Prostate gland (tissue), 2 donors: ENCODE results near the gene ARRB1. TPM values are rescaled to one million over a fixed set of nuclear protein-coding genes. Genes with fewer than 3 reads are reported as not detected.

Experiments used
- DNase-seq: peaks from one replicate; pipeline ENCODE4 v3.0.0-alpha.2; 2019; ENCODE audit warnings: low spot score
- H3K27ac ChIP-seq, 2 donors: fragments of 200-600 bp; sonication (generic); 2 replicates each; pipeline ENCODE4 v1.5.1; 2017 to 2019
- H3K27me3 ChIP-seq: fragments of 200-600 bp; sonication (generic); replicated peaks from 2 replicates; pipeline ENCODE4 v1.5.1; 2019; ENCODE audit not compliant: insufficient read depth
- H3K36me3 ChIP-seq, 2 donors: fragments of 200-600 bp; sonication (generic); 1 replicate in 1 of 2; 2 replicates in 1 of 2; pipeline versions ENCODE4 v1.5.1 to v1.8.1; 2017 to 2019
- H3K4me1 ChIP-seq: fragments of 200-600 bp; sonication (generic); replicated peaks from 2 replicates; pipeline ENCODE4 v1.5.1; 2019
- H3K4me3 ChIP-seq, 2 donors: fragments of 200-600 bp; sonication (generic); 2 replicates each; pipeline ENCODE4 v1.5.1; 2017 to 2019
- H3K9me3 ChIP-seq: fragments of 200-600 bp; sonication (generic); 2 replicates; pipeline ENCODE4 v1.5.1; 2017
- POLR2A ChIP-seq: fragments of 450-650 bp; IDR thresholded peaks from one replicate; pipeline ENCODE4 v1.6.1; 2016; ENCODE audit warnings: antibody characterized with exemption, mild to moderate bottlenecking
- POLR2AphosphoS5 ChIP-seq: sonication (generic); formaldehyde crosslinking; IDR thresholded peaks from one replicate; pipeline ENCODE4 v1.6.1; 2017; ENCODE audit warnings: antibody characterized with exemption
- WGBS: methylation state at CpG from one replicate; pipeline ENCODE4 v1.1.5; 2018; 5-methylcytosine and 5-hydroxymethylcytosine counted together
- intact Hi-C: fragments of 100-400 bp; cut with DNase I; formaldehyde crosslinking; loops from one replicate; pipeline ENCODE4 v1.14.2; 2022
- total RNA-seq, 2 donors: library from RNA; depleted of rRNA; stranded (reverse); fragments of >200 nt; gene quantifications; one replicate each; pipeline ENCODE4 v1.1.0, GENCODE V29; 2016
- TF ChIP-seq, protein P1 (sequence below), 4 experiments: fragments of 200-600 bp in 2 of 4; fragments of 450-650 bp in 2 of 4; sonication (generic) in 2 of 4; IDR thresholded peaks; 1 replicate in 3 of 4; 2 replicates in 1 of 4; pipeline ENCODE4 v1.5.1; 2016 to 2019; ENCODE audit warnings: antibody characterized with exemption in 4 of 4, mild to moderate bottlenecking in 2 of 4, moderate library complexity in 2 of 4

Gene ARRB1
- total RNA-seq, 2 donors from 2014 or later: 31.9 to 64.7 TPM

DNA sequence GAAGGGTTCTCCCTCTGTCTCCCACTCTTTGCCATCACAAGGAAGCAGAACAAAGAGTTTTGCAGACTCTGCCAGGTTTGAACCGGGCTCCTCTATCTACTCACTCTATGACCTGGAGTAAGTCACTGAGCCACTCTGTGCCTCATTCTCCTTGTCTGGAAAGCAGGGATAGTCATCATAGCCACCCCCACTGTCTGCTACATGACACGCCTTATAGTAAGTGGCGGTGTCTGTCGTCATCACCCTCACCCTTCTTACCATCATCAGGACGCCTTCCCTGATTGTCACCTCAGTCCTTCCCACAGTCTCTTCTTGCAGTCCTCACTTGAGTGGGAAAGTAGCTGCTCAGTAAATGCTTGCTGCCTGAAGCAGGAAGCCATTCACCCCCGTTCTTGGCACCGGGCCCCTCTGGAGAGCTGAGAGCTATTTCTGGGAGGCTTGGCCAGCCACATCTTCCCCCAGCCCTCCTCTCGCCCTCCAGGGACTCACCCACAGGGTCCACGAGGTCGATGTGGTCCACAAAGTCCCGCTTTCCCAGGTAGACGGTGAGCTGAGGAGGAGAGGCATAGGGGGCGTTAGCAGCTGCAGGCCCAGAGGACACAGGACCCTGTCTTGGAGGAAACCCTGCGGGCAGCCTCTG is 64.5 kb downstream of the ARRB1 start:
- Histone ChIP-seq H3K9me3 (no peaks in the 10 kb centered on the region), H3K36me3 (no peaks in the 10 kb centered on the region), H3K4me3 (no peak overlapping the region), H3K4me1 (peaks cover 6% of the 10 kb centered on the region), H3K27ac (no peak overlapping the region), H3K27me3 (no peaks in the 10 kb centered on the region)
- no peak for TF ChIP-seq POLR2A
- no peak for TF ChIP-seq POLR2AphosphoS5
- TF ChIP-seq, protein P1, sequence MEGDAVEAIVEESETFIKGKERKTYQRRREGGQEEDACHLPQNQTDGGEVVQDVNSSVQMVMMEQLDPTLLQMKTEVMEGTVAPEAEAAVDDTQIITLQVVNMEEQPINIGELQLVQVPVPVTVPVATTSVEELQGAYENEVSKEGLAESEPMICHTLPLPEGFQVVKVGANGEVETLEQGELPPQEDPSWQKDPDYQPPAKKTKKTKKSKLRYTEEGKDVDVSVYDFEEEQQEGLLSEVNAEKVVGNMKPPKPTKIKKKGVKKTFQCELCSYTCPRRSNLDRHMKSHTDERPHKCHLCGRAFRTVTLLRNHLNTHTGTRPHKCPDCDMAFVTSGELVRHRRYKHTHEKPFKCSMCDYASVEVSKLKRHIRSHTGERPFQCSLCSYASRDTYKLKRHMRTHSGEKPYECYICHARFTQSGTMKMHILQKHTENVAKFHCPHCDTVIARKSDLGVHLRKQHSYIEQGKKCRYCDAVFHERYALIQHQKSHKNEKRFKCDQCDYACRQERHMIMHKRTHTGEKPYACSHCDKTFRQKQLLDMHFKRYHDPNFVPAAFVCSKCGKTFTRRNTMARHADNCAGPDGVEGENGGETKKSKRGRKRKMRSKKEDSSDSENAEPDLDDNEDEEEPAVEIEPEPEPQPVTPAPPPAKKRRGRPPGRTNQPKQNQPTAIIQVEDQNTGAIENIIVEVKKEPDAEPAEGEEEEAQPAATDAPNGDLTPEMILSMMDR (IDR thresholded peaks at IDR 0.05): no peak
- WGBS: 82% methylated on average over 14 of the region's 14 CpGs
- intact Hi-C loops: no loop called here
- no peak for DNase-seq

DNA sequence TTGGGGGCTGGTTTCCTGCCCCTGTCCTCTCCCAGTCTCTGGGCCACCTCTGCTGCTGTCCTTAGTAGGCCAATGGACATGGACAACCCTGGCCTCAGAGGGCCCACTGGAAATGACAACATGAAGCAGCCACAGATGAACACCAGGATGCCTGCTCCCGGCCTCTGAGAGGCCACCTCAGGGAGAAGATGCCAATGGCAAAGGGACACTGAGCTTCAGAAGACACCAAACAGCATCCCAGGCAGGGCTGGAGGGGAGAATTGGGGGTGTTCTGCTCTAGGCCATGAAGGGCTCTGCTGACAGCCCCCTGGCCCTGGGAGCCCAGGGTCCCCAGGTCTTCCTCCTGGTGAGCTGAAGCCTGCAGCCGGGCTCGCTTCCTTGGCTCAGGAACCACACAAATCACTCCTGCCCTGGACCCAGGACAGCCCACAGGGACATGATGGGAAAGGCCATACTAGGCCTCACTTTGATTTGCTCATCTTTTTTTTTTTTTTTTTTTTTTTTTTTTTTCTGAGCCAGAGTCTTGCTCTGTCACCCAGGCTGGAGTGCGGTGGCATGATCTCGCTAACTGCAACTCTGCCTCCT is 65.6 kb downstream of the ARRB1 start:
- H3K27me3 ChIP-seq: no peaks in the 10 kb centered on the region
- intact Hi-C loops: no loop called here
- H3K36me3 ChIP-seq: no peaks in the 10 kb centered on the region
- no peaks in the 10 kb centered on the region for H3K9me3 ChIP-seq
- 97% methylated on average over 5 of the region's 5 CpGs for WGBS
- H3K4me1 ChIP-seq: peaks cover 6% of the 10 kb centered on the region
- no peak overlapping the region for H3K27ac ChIP-seq
- TF ChIP-seq POLR2A (no peak), POLR2AphosphoS5 (no peak)
- TF ChIP-seq, protein P1 (IDR thresholded peaks at IDR 0.05): no peak
- H3K4me3 ChIP-seq: no peak overlapping the region
- no peak for DNase-seq

DNA sequence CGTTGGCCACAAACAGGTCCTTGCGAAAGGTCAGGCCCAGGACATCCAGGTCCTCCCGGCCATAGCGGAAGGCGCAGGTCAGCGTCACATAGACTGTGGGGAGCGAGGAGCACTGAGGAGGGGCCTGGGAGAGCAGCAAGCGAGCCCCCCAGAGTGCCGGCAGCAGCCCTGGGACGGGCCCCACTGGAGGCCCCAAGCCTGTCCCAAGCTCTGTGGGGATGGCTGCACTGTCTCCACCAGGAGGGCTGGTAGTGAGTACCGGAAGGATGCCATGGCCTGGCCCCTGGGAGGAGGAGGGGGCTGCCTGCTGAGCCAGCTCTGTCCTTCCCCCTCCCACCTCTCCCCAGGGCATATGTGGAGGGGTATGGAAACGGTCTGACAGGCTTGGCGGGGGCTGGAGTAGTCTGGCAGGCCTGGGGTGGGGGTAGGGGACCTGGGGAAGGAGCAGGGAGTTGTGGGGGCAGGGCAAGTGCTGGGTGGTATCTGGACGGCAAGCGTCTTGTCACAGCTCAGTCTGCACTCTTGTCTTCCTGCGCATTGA is 68.0 kb downstream of the ARRB1 start:
- WGBS: 86% methylated on average over 16 of the region's 16 CpGs
- TF ChIP-seq POLR2A: no peak
- no peak for TF ChIP-seq POLR2AphosphoS5
- TF ChIP-seq, protein P1 (IDR thresholded peaks at IDR 0.05): no peak
- H3K27me3 ChIP-seq: no peaks in the 10 kb centered on the region
- H3K4me1 ChIP-seq: no peaks in the 10 kb centered on the region
- H3K36me3 ChIP-seq: no peaks in the 10 kb centered on the region
- H3K4me3 ChIP-seq: no peak overlapping the region
- no peak overlapping the region for H3K27ac ChIP-seq
- intact Hi-C loops: loop anchor here (5.0 kb wide), 1 partner anchor 44 kb away; no protein-coding TSS in a partner anchor
- no peaks in the 10 kb centered on the region for H3K9me3 ChIP-seq
- no peak for DNase-seq

DNA sequence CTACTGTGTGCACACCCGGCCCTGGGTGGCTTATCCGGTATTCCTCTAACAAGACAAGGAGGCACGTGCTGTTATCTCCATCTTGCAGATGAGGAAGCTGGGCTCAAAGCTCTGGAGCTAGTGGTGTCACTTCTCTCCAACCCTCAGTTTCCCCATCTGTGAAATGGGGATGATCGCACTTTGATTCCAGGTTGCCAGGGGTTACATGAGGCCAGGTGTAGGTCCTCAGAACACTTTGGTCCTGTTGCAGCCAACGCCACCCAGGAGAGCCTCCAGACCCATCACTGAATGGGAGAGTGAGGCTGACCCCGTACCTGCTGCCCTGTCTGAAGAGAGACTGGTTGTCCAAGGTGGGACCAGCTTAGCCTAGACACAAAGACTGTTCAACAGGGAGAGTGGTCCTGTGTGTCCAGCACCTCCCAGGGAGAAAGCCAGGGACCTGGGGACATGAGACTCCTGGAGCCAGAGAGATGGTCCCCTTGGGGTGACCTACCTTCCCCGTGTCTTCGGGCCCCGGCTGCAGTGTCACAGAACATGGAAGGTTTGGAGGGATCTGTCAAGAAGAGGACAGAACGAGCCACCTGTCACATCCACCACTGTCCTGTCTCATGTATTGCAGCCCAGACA is 69.9 kb downstream of the ARRB1 start:
- intact Hi-C loops: loop anchor here (5.0 kb wide), 1 partner anchor 46 kb away; no protein-coding TSS in a partner anchor
- Histone ChIP-seq H3K9me3 (no peaks in the 10 kb centered on the region), H3K36me3 (peaks cover 3 to 11% of the 10 kb centered on the region in 2 donors), H3K4me3 (no peak overlapping the region), H3K27me3 (no peaks in the 10 kb centered on the region), H3K27ac (no peak overlapping the region), H3K4me1 (no peaks in the 10 kb centered on the region)
- WGBS: 86% methylated on average over 9 of the region's 10 CpGs
- no peak for DNase-seq
- TF ChIP-seq POLR2AphosphoS5 (no peak), POLR2A (no peak)
- TF ChIP-seq, protein P1 (IDR thresholded peaks at IDR 0.05): no peak
